Activated T-helper 1 cell treated with Interleukin-2 at 50 U/mL for 16 hours (primary cell): ENCODE results near the gene CTNND2.
"Not testable (repeated sequence)": the region's sequence is repeated elsewhere in the genome, so short reads cannot be mapped to it uniquely, and the experiment has no call there.

Source experiments
- DNase-seq: peaks from one replicate; pipeline ENCODE4 v3.0.0-alpha.2; 2020; ENCODE audit warnings: low read depth

Gene CTNND2

DNA sequence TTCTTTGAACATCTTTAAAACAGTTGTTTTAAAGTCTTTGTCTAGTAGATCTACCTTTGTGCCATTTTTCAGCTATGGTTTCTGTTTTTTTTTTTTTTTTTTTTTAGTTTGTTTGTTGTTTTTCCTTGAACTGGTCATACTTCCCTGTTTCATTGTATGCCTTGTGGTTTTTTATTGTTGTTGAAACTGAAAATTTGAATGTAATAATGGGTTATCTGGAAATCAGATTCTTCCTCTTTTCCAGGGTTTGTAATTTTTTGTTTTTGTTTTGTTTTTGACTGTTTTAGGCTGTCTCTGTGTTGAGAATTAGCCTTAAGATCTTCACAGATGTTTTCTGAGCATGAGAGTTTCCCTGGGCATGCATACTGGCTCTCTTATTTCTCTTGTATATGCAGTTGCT, 873.6 kb downstream of the CTNND2 start:
- no peak for DNase-seq

DNA sequence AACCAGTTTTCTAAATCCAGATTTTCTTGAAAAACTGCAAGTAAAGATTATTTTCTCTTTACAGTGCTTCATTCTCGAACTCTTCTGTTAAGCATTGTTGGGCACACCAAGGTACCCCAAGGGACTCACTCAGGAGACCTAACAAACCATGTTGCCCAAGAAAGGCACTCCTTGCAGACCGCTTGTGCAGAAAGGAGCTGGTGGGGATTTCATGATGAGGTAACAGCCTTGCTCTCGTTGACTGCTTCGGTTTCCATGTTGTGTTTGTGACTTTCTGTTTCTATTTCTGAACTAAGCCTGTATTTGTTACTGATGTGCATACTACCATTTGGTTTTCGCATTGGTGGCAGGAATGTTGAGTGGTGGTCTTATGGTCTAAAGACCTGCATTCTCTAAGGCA, 876.6 kb downstream of the CTNND2 start:
- DNase-seq: no peak

DNA sequence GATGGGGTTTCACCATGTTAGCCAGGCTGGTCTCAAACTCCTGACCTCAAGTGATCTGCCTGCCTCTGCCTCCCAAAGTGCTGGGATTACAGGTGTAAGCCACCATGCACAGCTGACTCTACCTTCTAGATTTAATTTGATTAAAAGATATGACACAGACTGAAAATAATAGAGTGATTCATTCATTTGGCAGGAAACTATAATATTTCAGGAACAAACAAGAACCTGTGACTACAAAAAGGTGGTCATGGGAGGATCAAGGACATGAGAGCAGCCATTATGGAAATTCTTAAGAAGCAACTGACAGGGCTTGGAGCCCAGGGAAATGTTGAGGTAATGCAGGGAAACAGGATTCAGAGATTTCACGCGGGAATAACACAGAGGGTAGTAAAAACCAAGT, 877.7 kb downstream of the CTNND2 start:
- DNase-seq: no peak

DNA sequence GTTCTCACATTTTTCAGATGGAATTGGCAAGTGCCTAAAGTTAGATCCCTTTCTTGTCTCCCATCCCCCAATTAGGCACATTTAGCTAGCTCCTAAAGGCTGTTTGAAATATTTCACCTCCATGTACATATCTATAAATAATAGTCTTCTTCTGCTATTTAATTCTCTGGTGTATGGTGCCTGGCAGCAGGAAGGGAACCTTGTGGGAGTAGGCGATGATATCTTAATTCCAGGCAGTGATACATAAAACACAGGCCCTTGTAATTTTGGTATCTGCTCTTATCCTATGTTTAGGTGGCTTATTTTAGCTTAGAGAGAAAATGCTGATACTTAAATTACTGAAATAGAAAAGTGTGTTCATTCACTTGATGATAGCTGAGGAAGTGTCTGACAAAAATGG, 880.3 kb downstream of the CTNND2 start:
- DNase-seq: no peak

DNA sequence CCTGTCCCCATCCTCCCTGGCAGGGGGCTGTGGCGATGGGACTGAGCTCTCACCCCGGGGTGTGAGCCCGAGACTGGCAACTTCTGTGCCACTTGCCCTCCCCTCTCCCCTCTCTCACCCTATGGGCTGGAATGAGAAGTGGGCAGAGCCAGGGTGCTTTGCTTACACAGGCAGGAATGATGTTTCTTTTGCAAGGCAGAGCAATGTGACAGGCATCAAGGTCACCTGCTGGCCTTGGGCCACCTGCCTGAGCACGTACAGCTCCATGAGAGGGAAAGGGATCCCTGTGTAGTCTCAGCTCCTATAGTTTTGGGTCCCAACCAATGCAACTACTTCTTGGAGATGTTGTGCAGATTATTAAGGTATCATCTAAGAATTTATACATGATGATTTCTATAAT, 890.5 kb downstream of the CTNND2 start:
- DNase-seq: no peak

DNA sequence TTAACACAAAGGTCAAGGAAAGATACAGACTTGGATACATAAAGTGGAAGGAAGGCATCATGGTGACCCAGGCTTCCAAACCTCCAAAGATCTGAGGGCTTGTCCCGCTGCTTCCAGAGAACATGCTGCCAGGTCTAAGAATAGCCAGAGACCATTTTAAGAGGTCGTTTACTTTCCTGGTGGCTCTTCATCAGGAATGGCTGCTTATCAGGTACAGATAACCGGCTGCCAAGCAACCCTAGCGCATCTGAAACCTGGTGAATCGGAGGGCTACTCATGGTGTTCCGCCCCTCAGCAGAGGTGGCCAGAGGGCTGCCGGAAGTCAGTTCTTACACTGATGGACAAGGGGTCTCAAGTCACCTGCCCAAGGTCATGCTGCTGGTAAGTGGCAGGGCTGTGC, 892.0 kb downstream of the CTNND2 start:
- no peak for DNase-seq

DNA sequence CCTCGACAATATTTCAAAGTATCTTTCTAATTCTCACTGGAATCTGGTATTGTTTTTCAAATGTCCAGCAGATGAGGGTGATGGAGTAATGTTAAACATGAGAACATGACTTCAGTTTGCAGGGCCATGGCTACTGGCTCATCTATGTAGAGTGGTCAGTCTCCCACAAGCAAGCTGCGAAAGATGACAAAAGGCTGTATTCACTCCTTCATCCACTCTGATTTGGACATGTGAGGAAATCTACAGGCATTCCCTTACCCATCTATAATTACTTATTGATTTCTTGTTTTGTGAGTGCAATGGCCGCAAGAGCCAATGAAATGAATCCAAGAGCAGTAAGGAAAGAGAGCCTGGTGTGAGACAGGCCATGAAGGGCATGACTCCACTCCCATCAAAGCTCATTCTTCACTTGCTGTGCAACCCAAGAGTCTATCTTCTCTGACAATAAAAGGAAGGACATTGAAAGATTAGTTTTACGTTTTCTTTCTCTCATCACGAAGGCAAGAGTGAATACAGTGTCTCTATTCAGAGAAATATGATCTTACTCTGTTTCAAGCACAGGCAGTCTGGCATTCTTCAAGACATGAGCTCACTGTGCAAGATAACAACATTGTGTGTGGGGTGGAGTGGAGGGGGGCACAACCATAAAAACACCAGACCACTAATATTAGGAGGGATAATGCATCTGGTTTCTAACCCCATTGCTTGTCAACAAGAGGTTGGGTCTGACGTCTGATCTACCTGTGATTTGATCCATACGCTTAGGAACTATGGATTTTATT, 893.6 kb downstream of the CTNND2 start:
- no peak for DNase-seq

DNA sequence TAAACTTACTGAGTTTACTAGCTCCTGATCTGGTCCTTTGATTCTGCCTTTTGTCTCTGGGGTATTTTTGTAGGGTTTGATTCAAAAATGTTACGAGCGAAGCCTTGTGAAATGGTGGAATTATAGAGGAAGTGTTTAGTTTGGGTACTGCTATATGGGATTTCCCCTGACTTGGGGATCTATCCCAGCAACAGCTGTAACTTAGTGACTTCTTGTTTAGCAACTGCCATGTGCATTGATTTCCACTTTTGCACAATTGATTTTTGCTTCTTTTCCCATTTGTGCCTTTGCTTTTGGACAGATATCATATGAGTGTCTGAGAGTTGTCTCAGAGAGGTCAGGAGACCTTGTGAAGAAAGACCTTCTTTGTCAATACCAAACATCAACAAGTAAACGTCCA, 894.7 kb downstream of the CTNND2 start:
- DNase-seq: no peak

DNA sequence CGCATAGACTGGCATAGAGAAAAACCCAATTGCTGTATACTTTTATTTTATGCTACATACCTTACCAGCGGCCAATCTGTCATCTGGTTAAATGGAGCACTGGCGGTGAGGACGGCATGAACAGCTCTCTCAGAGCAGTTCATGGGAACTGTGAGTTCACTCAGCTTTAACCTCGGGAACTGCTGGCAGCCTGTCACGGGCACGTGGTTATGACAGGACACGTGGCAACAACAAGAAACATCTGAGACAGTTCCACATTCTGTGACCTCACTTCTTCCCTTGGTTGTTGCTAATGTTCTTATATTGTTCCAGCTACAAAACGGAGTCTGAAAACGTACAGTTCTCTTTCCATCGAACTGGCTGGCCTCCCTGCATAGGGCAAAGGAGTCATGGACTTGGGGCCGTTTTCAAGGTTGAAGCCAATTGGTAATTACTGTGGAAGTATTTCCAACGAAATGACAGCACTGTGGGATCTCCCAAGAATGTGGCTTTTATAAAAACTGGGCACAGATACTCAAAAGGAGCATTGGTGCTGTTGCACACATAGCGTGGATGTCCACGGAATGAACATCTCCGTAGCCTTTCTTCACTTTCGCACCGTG, 896.9 kb downstream of the CTNND2 start:
- no peak for DNase-seq

DNA sequence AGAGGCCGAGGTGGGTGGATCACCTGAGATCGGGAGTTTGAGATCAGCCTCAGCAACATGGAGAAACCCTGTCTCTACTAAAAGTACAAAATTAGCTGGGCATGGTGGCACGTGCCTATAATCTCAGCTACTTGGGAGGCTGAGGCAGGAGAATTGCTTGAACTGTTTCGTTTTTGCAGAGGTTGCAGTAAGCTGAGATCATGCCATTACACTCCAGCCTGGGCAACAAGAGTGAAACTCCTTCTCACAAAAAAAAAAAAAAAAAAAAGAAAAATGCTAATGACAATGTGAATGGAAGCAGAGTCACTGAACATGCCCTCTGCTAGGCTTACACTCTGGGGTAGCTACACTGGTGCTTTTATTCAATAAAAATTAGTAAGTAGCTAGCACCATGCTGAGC, 899.7 kb downstream of the CTNND2 start:
- not testable (repeated sequence) for DNase-seq

DNA sequence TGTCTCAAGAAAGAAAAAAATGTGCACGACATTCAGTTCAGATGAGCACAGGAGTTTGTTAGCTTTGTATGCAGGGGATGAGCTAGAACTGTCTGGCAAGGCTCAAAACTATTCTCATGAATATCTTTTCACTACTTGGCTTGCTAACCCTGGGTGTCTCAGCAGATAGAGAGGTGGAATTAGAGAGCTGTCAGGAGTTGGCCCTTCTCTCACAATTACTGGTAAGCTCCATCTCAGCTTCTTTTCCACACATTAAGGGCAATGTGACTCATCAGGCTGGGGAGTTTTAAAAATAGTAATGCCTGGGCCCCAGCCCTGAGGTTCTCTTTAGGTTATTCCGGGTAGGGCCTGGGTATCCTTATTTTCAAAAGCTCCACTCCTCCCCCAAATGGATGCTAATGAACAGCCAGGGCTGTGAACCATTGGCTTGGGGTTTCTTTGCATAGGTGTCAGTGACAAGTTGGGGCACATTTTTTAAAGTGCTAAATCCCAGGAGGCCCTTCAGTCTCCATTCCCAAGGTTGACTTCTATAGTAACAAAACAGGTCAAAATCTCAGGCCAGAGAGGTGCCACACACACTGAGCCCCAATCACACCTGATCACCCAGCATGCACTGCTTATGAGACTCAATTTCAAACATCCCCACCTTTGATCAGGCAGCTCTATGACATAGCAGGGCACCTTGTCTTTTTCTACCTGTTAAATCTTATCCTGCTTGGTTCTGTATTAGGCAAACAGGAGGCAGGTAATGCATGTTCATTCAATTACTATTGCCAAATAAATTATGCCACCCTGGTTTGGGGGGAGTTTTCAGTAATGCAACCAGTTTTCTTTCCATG, 903.5 kb downstream of the CTNND2 start:
- no peak for DNase-seq

DNA sequence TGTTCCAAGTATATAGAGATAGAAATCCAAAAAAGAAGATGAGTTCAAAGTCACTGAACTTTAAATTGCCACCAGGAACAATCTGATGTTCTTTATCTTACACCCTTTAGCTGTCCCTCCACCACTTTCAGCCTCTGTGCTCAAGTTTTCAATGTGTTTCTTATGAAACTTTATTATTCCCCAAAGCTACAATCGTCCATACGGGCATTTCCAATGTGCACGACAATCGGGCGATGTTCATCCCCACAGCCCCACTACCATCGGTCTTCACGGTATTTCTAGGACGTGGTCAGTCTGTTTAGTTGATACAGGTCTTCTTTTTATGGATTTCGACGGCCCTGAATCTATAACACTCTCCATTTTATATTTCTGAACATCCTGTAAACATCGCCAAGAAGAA, 904.5 kb downstream of the CTNND2 start:
- DNase-seq: no peak

DNA sequence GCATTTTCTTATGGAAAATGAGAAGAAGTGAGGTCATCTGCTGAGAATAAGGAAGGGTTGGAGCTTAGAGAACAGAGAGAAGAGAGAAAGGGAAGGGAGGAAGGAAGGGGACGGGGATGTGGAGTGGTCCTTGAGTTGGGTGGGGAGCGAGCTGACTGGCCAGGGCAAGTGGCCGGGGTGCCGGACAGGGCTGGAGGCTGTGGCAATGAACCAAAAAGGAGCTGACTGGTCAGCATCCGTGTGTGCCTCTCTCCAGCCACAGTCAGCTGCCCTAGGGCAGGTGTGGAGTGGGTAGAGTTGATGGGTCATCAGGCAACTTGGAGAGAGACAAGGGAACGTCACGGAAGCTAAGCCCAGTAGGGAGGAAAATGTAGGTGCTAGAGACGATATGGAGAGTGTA, 908.4 kb downstream of the CTNND2 start:
- no peak for DNase-seq

DNA sequence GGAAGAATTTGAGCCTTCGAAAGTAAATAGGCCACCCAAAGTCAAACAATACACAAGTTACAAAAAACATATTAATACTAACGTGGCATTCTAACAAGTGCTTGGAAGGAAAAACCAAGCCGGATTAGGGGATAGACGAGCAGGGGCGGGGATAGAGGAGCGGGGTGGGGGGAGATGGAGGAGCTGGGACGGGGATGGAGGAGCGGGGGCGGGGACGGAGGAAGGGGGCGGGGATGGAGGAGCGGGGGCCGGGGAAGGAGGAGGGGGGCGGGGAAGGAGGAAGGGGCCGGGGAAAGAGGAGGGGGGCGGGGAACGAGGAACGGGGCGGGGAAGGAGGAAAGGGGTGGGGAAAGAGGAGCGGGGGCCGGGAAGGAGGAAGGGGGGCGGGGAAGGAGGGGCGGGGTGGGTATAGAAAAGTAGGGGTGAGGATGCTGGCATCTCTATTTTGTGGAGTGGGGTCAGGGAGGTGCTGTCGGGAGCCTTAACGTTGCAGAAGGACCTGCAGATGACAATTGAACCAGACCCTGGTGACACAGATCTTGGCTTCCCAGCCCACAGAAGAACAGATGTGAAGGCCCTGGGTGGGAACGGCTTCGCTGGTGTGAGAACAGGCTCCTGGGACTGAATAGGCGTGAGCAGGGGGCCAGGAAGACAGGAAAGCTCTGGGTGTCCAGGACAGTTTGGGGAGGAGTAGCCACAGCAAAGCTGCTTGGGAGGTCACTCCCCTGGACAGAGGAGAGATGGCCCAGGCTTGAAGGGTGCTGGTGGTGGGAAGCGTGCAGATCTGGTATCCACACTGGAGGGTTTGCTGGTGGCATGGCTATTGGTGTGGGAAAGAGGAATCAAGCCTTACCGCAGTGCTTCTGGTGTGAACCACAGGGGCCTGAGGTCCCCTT, 909.9 kb downstream of the CTNND2 start:
- DNase-seq: no peak

DNA sequence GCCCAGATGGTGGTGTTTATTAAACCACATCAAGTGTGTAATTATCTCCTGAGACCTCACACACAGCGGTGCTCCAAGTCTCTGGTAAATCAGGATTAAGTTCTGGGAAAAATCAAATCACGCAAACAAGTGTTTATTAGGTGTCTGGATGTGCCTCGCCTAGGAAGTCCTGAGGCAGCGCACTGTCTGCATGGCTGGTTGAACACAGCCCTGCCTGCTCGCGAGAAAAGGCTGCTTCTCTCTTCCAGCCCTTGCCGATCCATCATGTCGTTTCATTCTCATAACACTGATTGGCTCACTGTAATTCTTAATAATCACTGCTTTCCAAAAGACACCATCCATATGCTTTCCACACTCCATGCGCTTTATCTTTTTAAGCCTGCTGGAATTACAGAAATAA, 913.6 kb downstream of the CTNND2 start:
- no peak for DNase-seq

DNA sequence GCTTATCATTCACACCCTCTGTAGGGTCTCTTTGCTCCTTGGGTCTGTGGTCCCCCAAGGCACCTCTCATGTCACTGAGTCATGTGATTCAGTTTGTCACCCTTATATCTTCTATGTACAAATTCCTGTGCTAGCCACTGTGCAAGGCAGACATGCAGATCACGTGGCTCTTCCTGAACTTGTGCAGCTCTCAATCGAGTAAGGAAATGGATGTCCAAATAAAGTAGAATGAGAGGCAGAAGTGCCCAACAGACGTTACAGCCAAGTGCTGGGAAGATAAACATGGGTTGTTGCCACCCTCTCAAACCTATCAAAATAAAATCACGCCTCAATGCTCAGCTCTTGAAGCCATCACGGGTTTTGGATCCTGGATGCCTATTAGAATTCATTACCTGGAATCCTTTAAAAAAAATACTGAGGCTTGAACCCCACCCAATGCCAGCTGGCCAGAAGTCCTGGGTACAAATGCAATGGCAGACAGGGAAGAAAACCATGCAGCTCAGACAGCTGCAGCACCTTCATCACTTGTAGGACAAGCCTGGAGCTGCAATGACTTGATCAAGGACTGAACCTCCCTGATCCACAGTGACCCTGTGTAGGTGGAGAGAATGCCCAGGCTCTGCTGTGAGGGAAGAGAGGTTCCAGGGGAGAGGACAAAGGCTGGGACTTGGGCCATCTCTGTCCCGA, 914.5 kb downstream of the CTNND2 start:
- no peak for DNase-seq

DNA sequence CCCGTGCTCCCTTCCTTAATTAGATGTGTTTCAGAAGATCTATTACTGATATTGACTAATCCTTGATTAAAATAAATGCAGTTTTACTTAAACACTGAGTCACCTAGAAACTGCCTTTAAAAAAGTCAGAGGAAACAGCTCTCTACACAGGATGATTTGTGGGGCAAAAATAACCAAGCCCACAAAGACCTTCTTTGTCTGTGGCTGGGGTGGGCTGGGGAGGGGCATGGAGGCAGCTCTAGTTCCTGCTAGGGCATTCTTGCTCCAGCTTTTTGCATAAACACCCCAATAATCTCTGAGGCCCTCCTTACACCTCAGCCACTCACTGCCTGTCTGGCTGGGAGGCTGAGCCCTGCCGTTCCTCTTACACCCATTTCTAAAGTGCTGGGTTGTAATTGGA, 915.6 kb downstream of the CTNND2 start:
- no peak for DNase-seq

DNA sequence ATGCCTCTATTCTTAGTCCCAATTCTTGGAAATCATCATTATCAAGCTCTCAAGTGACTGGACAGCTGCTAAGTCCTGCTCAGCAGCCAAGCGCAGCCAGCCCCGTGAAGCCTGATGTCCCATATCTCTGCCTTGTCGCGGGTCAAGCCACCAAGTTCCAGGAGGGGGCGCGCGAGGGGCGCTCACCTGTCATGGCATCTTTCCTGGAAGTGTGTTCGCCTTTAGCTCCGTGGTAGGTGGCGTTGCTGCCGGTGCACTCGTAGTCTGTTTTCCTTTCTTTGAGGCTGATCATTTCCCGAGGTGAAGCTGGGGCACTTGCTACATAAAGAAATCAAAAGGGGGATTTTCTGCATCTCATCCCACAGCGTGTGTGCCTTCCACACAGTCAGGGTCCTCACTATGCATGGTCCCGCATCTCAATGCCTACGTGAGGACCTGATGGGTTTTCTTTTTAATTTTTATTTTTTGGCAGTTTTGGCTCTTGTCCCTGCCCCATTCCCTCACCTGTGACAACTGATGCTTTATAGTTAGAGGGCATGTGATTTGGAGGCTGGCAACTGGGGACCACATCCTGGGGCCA, 916.2 kb downstream of the CTNND2 start:
- peak; percentile 38 for DNase-seq

DNA sequence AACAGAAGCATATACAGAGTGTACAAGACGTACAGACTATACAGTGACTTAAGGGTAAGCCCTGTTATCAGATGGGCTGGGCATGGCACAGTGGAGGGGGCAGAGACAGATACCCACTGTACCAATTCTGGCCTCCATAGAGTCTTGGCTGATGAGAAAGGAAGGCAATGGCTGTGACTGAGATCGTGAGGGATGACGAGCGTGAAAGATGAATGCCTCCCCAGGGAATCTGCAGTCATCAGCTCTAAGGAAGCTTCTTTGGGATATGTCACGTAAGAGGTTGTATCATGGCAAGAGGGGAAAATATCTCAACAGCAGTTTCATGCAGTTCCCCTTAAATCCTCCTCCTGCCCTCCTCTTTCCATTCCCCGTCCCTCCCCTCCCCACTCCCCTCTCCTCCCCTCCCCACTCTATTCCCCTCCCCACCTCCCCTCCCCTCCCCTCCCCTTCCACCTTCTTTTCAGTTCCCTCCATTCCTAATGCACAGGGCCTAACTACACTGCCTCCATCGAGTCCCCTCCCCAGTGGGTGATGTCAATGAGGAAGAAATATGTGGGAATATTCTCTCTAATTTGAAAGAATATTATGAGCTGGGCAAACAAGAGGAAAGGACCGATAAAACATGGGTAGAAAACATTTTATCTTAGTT, 916.8 kb downstream of the CTNND2 start:
- no peak for DNase-seq

DNA sequence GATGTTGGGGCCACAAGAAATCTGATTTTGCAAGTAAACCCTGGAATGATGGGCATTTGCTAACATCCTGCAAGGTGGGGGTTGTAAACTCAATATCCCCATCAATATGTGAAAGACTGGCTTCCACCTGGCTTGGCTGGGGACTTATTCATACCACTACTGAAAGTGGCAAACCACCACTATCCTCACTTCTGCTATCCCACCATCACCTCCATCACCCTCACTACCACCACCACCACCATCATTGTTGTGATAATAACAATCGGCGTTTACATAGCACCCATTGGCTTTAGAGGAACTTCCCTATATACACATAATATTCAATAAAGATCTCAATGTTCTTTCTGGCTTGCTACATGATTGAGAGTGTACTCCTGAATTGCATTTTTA, 918.5 kb downstream of the CTNND2 start:
- DNase-seq: no peak
